ENCODE data around the gene CLSTN2.

DNA sequence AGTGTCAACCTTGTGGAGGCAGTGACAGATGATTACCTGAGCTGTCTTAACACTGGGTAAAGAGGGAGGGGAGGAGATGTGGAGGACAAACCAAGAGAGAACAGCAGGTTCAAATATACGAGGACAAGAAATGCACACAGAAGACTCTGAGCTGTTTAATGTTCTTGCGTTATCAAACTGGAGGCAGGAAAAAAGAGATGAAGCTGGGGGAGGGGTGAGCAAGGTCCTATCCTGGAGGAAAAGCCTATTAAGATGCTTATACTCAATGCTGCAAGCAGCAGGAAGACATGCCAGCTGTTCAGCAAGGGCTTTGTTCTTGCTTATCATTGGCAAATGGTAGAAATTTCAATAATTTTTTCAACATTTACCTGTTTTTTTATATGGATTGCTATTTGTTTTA lies 397.1 kb downstream of the CLSTN2 start:
- TF ChIP-seq POLR2A (IDR thresholded peaks at IDR 0.05): no peak
- TF ChIP-seq, protein P1, sequence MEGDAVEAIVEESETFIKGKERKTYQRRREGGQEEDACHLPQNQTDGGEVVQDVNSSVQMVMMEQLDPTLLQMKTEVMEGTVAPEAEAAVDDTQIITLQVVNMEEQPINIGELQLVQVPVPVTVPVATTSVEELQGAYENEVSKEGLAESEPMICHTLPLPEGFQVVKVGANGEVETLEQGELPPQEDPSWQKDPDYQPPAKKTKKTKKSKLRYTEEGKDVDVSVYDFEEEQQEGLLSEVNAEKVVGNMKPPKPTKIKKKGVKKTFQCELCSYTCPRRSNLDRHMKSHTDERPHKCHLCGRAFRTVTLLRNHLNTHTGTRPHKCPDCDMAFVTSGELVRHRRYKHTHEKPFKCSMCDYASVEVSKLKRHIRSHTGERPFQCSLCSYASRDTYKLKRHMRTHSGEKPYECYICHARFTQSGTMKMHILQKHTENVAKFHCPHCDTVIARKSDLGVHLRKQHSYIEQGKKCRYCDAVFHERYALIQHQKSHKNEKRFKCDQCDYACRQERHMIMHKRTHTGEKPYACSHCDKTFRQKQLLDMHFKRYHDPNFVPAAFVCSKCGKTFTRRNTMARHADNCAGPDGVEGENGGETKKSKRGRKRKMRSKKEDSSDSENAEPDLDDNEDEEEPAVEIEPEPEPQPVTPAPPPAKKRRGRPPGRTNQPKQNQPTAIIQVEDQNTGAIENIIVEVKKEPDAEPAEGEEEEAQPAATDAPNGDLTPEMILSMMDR (IDR thresholded peaks at IDR 0.05): no peak
